ENCODE measurements around the gene LIN37. TPM values are rescaled to one million over a fixed set of nuclear protein-coding genes. Genes with fewer than 3 reads are reported as not detected.

Gene LIN37
- total and polyA plus RNA-seq, 2 of the 13 experiments (the other 11 are each of a cell fraction or from before 2014, with no cell fraction given), result 6.3 to 8.7 TPM

- no peak for TF ChIP-seq HDAC6 (IDR thresholded peaks at IDR 0.05; ENCODE audit: low read depth, low read length)
- no peak for TF ChIP-seq ZNF670 (CRISPR knock-in tag; IDR thresholded peaks at IDR 0.05; ENCODE audit: borderline replicate concordance)
- TF ChIP-seq ZNF234 (CRISPR knock-in tag; conservative IDR thresholded peaks at IDR 0.05), result no peak
- TF ChIP-seq ZNF124 (CRISPR knock-in tag; IDR thresholded peaks at IDR 0.05), result no peak
- TF ChIP-seq PHF20 (CRISPR knock-in tag; IDR thresholded peaks at IDR 0.05), result no peak
- no peak for TF ChIP-seq ZNF552 (CRISPR knock-in tag; IDR thresholded peaks at IDR 0.05; ENCODE audit: borderline replicate concordance)
- TF ChIP-seq ATRX (CRISPR knock-in tag; IDR thresholded peaks at IDR 0.05; ENCODE audit: borderline replicate concordance), result no peak
- TF ChIP-seq ZNF839 (CRISPR knock-in tag; IDR thresholded peaks at IDR 0.05; ENCODE audit: borderline replicate concordance), result no peak
- TF ChIP-seq NR0B2 (CRISPR knock-in tag; IDR thresholded peaks at IDR 0.05), result no peak
- no peak for TF ChIP-seq IRX3 (CRISPR knock-in tag; IDR thresholded peaks at IDR 0.05; ENCODE audit: borderline replicate concordance, low read depth)
- TF ChIP-seq ZNF136 (CRISPR knock-in tag; IDR thresholded peaks at IDR 0.05; ENCODE audit: low read depth), result peak; percentile 57; the same call in 1 of the 2 replicates
- TF ChIP-seq ZBTB14 (CRISPR knock-in tag; IDR thresholded peaks at IDR 0.05), result no peak
- no peak for TF ChIP-seq ZNF710 (CRISPR knock-in tag; IDR thresholded peaks at IDR 0.05; ENCODE audit: borderline replicate concordance)
These were observed 29.9 kb upstream of the LIN37 start (continued) for GRCh38 chr19:35718345-35719041.
